HEK293 (cell line): ENCODE results near the gene ATP2A3.

Source experiments
- BCL11A ChIP-seq: fragments of 450-650 bp; formaldehyde crosslinking; IDR thresholded peaks from 2 replicates; pipeline ENCODE4 v1.5.1; 2016; ENCODE audit warnings: low read depth, missing biosample characterization, missing genetic modification characterization
- KLF9 ChIP-seq: fragments of 450-650 bp; formaldehyde crosslinking; IDR thresholded peaks from 2 replicates; pipeline ENCODE4 v1.5.1; 2016; ENCODE audit warnings: missing biosample characterization, missing genetic modification characterization, low read depth
- SCRT2 ChIP-seq: fragments of 450-650 bp; formaldehyde crosslinking; IDR thresholded peaks from 2 replicates; pipeline ENCODE4 v1.5.1; 2016; ENCODE audit warnings: missing biosample characterization, missing genetic modification characterization
- SP7 ChIP-seq: fragments of 450-650 bp; formaldehyde crosslinking; IDR thresholded peaks from 2 replicates; pipeline ENCODE4 v1.5.1; 2016; ENCODE audit warnings: missing biosample characterization, missing genetic modification characterization
- TCF7L2 ChIP-seq: IDR thresholded peaks from 2 replicates; pipeline ENCODE4 v1.6.1; 2011; ENCODE audit warnings: low read depth, mild to moderate bottlenecking, inconsistent platforms, low read length, moderate library complexity, borderline replicate concordance
- YY2 ChIP-seq: fragments of 450-650 bp; formaldehyde crosslinking; IDR thresholded peaks from 2 replicates; pipeline ENCODE4 v1.5.1; 2016; ENCODE audit warnings: missing biosample characterization, missing genetic modification characterization
- ZBTB11 ChIP-seq: fragments of 450-650 bp; formaldehyde crosslinking; conservative IDR thresholded peaks from 2 replicates; pipeline ENCODE4 v1.5.1; 2016; ENCODE audit warnings: low read depth, missing biosample characterization, missing genetic modification characterization
- ZBTB7A ChIP-seq: fragments of 450-650 bp; formaldehyde crosslinking; IDR thresholded peaks from 2 replicates; pipeline ENCODE4 v1.5.1; 2016; ENCODE audit warnings: low read depth, missing biosample characterization, missing genetic modification characterization
- ZFP3 ChIP-seq: fragments of 450-650 bp; formaldehyde crosslinking; IDR thresholded peaks from 2 replicates; pipeline ENCODE4 v1.5.1; 2016; ENCODE audit warnings: low read depth, missing biosample characterization, missing genetic modification characterization
- ZNF140 ChIP-seq: fragments of 450-650 bp; formaldehyde crosslinking; IDR thresholded peaks from 2 replicates; pipeline ENCODE4 v1.5.1; 2016; ENCODE audit warnings: missing biosample characterization, missing genetic modification characterization
- ZNF274 ChIP-seq, 2 experiments: fragments of 200-500 bp in 1 of 2; fragments of 450-650 bp in 1 of 2; sonication (Bioruptor generic) in 1 of 2; formaldehyde crosslinking in 1 of 2; IDR thresholded peaks; 2 replicates each; pipeline versions ENCODE4 v1.5.1 to v1.6.1; 2014 to 2016; ENCODE audit warnings: borderline replicate concordance in 1 of 2, inconsistent platforms in 1 of 2, low read length in 1 of 2, missing biosample characterization in 1 of 2, missing genetic modification characterization in 1 of 2
- ZNF391 ChIP-seq: fragments of 450-650 bp; formaldehyde crosslinking; IDR thresholded peaks from 2 replicates; pipeline ENCODE4 v1.5.1; 2016; ENCODE audit warnings: low read depth, missing biosample characterization, missing genetic modification characterization, borderline replicate concordance
- ZNF792 ChIP-seq: fragments of 450-650 bp; formaldehyde crosslinking; IDR thresholded peaks from 2 replicates; pipeline ENCODE4 v1.5.1; 2016; ENCODE audit warnings: missing biosample characterization, missing genetic modification characterization
- ZSCAN16 ChIP-seq: fragments of 450-650 bp; formaldehyde crosslinking; IDR thresholded peaks from 2 replicates; pipeline ENCODE4 v1.5.1; 2016; ENCODE audit warnings: missing biosample characterization, missing genetic modification characterization
- ZXDB ChIP-seq: fragments of 450-650 bp; formaldehyde crosslinking; IDR thresholded peaks from 2 replicates; pipeline ENCODE4 v1.5.1; 2016; ENCODE audit warnings: missing biosample characterization, missing genetic modification characterization
- TF ChIP-seq, protein P1 (sequence below): fragments of 450-650 bp; formaldehyde crosslinking; IDR thresholded peaks from 2 replicates; pipeline ENCODE4 v1.5.1; 2016; ENCODE audit warnings: missing biosample characterization, missing genetic modification characterization
- TF ChIP-seq, protein P2 (sequence below): fragments of 450-650 bp; formaldehyde crosslinking; IDR thresholded peaks from 2 replicates; pipeline ENCODE4; 2016; ENCODE audit warnings: missing biosample characterization, missing genetic modification characterization
- TF ChIP-seq, protein P3 (sequence below): fragments of 450-650 bp; formaldehyde crosslinking; IDR thresholded peaks from 2 replicates; pipeline ENCODE4 v1.5.1; 2016; ENCODE audit warnings: missing biosample characterization, missing genetic modification characterization

Gene ATP2A3

GRCh38 chr17:3892095-3892998 lies 71.9 kb downstream of the ATP2A3 start (continued):
- TF ChIP-seq, protein P1, sequence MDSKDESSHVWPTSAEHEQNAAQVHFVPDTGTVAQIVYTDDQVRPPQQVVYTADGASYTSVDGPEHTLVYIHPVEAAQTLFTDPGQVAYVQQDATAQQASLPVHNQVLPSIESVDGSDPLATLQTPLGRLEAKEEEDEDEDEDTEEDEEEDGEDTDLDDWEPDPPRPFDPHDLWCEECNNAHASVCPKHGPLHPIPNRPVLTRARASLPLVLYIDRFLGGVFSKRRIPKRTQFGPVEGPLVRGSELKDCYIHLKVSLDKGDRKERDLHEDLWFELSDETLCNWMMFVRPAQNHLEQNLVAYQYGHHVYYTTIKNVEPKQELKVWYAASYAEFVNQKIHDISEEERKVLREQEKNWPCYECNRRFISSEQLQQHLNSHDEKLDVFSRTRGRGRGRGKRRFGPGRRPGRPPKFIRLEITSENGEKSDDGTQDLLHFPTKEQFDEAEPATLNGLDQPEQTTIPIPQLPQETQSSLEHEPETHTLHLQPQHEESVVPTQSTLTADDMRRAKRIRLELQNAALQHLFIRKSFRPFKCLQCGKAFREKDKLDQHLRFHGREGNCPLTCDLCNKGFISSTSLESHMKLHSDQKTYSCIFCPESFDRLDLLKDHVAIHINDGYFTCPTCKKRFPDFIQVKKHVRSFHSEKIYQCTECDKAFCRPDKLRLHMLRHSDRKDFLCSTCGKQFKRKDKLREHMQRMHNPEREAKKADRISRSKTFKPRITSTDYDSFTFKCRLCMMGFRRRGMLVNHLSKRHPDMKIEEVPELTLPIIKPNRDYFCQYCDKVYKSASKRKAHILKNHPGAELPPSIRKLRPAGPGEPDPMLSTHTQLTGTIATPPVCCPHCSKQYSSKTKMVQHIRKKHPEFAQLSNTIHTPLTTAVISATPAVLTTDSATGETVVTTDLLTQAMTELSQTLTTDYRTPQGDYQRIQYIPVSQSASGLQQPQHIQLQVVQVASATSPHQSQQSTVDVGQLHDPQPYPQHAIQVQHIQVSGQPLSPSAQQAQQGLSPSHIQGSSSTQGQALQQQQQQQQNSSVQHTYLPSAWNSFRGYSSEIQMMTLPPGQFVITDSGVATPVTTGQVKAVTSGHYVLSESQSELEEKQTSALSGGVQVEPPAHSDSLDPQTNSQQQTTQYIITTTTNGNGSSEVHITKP (tag by site-specific recombination), result peak; percentile 57; the same call in 1 of the 2 replicates
- TF ChIP-seq ZNF792 (tag by site-specific recombination) (peak; percentile 74; the same call in 1 of the 2 replicates), YY2 (tag by site-specific recombination) (no peak), ZNF391 (tag by site-specific recombination) (peak; percentile 61; the same call in 1 of the 2 replicates), ZNF274 (IDR thresholded peaks at IDR 0.05; ENCODE audit: low read length) (no peak), ZNF274 (tag by site-specific recombination; IDR thresholded peaks at IDR 0.05; ENCODE audit: borderline replicate concordance) (no peak), ZXDB (tag by site-specific recombination) (peak; percentile 63), BCL11A (tag by site-specific recombination) (peak; percentile 82), ZBTB7A (peak; percentile 33; the same call in 1 of the 2 replicates), ZBTB11 (no peak; the same call in 1 of the 2 replicates), SCRT2 (tag by site-specific recombination) (no peak), ZSCAN16 (tag by site-specific recombination) (no peak), ZNF140 (tag by site-specific recombination) (no peak), KLF9 (tag by site-specific recombination) (peak; percentile 90), TCF7L2 (no peak), SP7 (tag by site-specific recombination) (peak; percentile 91), ZFP3 (tag by site-specific recombination) (no peak)
- TF ChIP-seq, protein P2, sequence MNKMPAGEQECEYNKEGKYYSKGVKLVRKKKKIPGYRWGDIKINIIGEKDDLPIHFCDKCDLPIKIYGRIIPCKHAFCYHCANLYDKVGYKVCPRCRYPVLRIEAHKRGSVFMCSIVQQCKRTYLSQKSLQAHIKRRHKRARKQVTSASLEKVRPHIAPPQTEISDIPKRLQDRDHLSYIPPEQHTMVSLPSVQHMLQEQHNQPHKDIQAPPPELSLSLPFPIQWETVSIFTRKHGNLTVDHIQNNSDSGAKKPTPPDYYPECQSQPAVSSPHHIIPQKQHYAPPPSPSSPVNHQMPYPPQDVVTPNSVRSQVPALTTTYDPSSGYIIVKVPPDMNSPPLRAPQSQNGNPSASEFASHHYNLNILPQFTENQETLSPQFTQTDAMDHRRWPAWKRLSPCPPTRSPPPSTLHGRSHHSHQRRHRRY (tag by site-specific recombination), result peak; percentile 78; the same call in 1 of the 2 replicates
- TF ChIP-seq, protein P3, sequence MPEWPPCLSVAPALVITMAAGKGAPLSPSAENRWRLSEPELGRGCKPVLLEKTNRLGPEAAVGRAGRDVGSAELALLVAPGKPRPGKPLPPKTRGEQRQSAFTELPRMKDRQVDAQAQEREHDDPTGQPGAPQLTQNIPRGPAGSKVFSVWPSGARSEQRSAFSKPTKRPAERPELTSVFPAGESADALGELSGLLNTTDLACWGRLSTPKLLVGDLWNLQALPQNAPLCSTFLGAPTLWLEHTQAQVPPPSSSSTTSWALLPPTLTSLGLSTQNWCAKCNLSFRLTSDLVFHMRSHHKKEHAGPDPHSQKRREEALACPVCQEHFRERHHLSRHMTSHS (tag by site-specific recombination), result no peak
